ENCODE measurements around the gene ZMYND8. TPM values are rescaled to one million over a fixed set of nuclear protein-coding genes. Genes with fewer than 3 reads are reported as not detected.
"Not testable (repeated sequence)": the region's sequence is repeated elsewhere in the genome, so short reads cannot be mapped to it uniquely, and the experiment has no call there.

Gene ZMYND8
- total RNA-seq, 4 donors from 2014 or later = 41.6 to 79.4 (median 60.7) TPM

- H3K9me3 ChIP-seq = no peaks in the 10 kb centered on the region
- WGBS, 2 donors (ENCODE audit: low coverage in 1 of 2) = 92 to 95% methylated on average over 5 to 13 of the region's 13 CpGs
- no peaks in the 10 kb centered on the region for H3K4me1 ChIP-seq
- intact Hi-C loops (cut with DNase I; ENCODE audit: low total_unique reads) (no loop called here), in situ Hi-C loops (cut with MboI; ENCODE audit: low pct_ligation_motif_present in 1 of 4, low pct_unique_long_range_greater_than_20kb in 1 of 4, low sequenced_read_pairs in 3 of 4) (no loop called here)
- H3K4me3 ChIP-seq = no peak overlapping the region
- TF ChIP-seq POLR2AphosphoS5 (IDR thresholded peaks at IDR 0.05) (no peak), EP300 (IDR thresholded peaks at IDR 0.05; ENCODE audit: low read depth) (no peak), POLR2A (IDR thresholded peaks at IDR 0.05) (no peak), CTCF (IDR thresholded peaks at IDR 0.05) (no peak)
- DNase-seq = no peak
- H3K36me3 ChIP-seq = peaks cover 0 to 59% (median 12%) of the 10 kb centered on the region in 4 donors
- no peak overlapping the region for H3K27ac ChIP-seq
- H3K27me3 ChIP-seq = no peaks in the 10 kb centered on the region
Observed at GRCh38 chr20:47210470-47210869, 146.0 kb downstream of the ZMYND8 start.

GRCh38 chr20:47209982-47210381, 146.5 kb downstream of the ZMYND8 start:
- in situ Hi-C loops (cut with MboI; ENCODE audit: low pct_ligation_motif_present in 1 of 4, low pct_unique_long_range_greater_than_20kb in 1 of 4, low sequenced_read_pairs in 3 of 4) = no loop called here
- no peaks in the 10 kb centered on the region for H3K9me3 ChIP-seq
- H3K36me3 ChIP-seq = peaks cover 0 to 54% (median 12%) of the 10 kb centered on the region in 4 donors
- H3K27ac ChIP-seq = no peak overlapping the region
- intact Hi-C loops (cut with DNase I; ENCODE audit: low total_unique reads) = no loop called here
- no peaks in the 10 kb centered on the region for H3K27me3 ChIP-seq
- TF ChIP-seq POLR2A (IDR thresholded peaks at IDR 0.05) (no peak), CTCF (IDR thresholded peaks at IDR 0.05) (no peak), EP300 (IDR thresholded peaks at IDR 0.05; ENCODE audit: low read depth) (no peak), POLR2AphosphoS5 (IDR thresholded peaks at IDR 0.05) (no peak)
- 94 to 97% methylated on average over 9 to 17 of the region's 17 CpGs for WGBS, 2 donors (ENCODE audit: low coverage in 1 of 2)
- H3K4me1 ChIP-seq = no peaks in the 10 kb centered on the region
- no peak for DNase-seq
- H3K4me3 ChIP-seq = no peak overlapping the region

- WGBS, 2 donors (ENCODE audit: low coverage in 1 of 2) = 89% methylated on average over 18 of the region's 18 CpGs; no CpG with 5 or more reads in 1 of the 2 donors
- Histone ChIP-seq H3K4me1 (no peaks in the 10 kb centered on the region), H3K4me3 (no peak overlapping the region), H3K27ac (no peak overlapping the region), H3K36me3 (peaks cover 0 to 42% (median 12%) of the 10 kb centered on the region in 4 donors), H3K9me3 (no peaks in the 10 kb centered on the region), H3K27me3 (no peaks in the 10 kb centered on the region)
- TF ChIP-seq POLR2A (IDR thresholded peaks at IDR 0.05) (no peak), EP300 (IDR thresholded peaks at IDR 0.05; ENCODE audit: low read depth) (no peak), CTCF (IDR thresholded peaks at IDR 0.05) (no peak), POLR2AphosphoS5 (IDR thresholded peaks at IDR 0.05) (no peak)
- DNase-seq = no peak
- in situ Hi-C loops (cut with MboI; ENCODE audit: low pct_ligation_motif_present in 1 of 4, low pct_unique_long_range_greater_than_20kb in 1 of 4, low sequenced_read_pairs in 3 of 4) = no loop called here
- intact Hi-C loops (cut with DNase I; ENCODE audit: low total_unique reads) = no loop called here
Observed at GRCh38 chr20:47208534-47209174, 147.8 kb downstream of the ZMYND8 start.

- Histone ChIP-seq H3K9me3 (no peaks in the 10 kb centered on the region), H3K4me1 (no peaks in the 10 kb centered on the region), H3K27ac (no peak overlapping the region), H3K36me3 (peaks cover 0 to 33% (median 12%) of the 10 kb centered on the region in 4 donors), H3K4me3 (no peak overlapping the region), H3K27me3 (no peaks in the 10 kb centered on the region)
- DNase-seq = no peak
- TF ChIP-seq POLR2AphosphoS5 (IDR thresholded peaks at IDR 0.05) (no peak), CTCF (IDR thresholded peaks at IDR 0.05) (no peak), EP300 (IDR thresholded peaks at IDR 0.05; ENCODE audit: low read depth) (no peak)
- in situ Hi-C loops (cut with MboI; ENCODE audit: low pct_ligation_motif_present in 1 of 4, low pct_unique_long_range_greater_than_20kb in 1 of 4, low sequenced_read_pairs in 3 of 4) (no loop called here), intact Hi-C loops (cut with DNase I; ENCODE audit: low total_unique reads) (no loop called here)
- whole genome bisulfite sequencing, 2 donors (ENCODE audit: low coverage in 1 of 2) = 69 to 81% methylated on average over 5 to 9 of the region's 9 CpGs
Observed at GRCh38 chr20:47206962-47207641, 149.4 kb downstream of the ZMYND8 start.

GRCh38 chr20:47206552-47206951, 149.9 kb downstream of the ZMYND8 start:
- DNase-seq; H3K9me3 ChIP-seq; H3K27ac ChIP-seq; H3K4me3 ChIP-seq; intact Hi-C loops (cut with DNase I; ENCODE audit: low total_unique reads); in situ Hi-C loops (cut with MboI; ENCODE audit: low pct_ligation_motif_present in 1 of 4, low pct_unique_long_range_greater_than_20kb in 1 of 4, low sequenced_read_pairs in 3 of 4); H3K27me3 ChIP-seq; H3K4me1 ChIP-seq: not testable (repeated sequence)
- WGBS, 2 donors (ENCODE audit: low coverage in 1 of 2) = 90 to 95% methylated on average over 9 to 10 of the region's 10 CpGs
- H3K36me3 ChIP-seq = peaks cover 0 to 28% (median 11%) of the 10 kb centered on the region in 4 donors
